Left renal pelvis (tissue), 4 donors: Measurements from ENCODE around the gene ZFYVE19. TPM values are rescaled to one million over a fixed set of nuclear protein-coding genes. Genes with fewer than 3 reads are reported as not detected.

Experiments
- DNase-seq, 4 donors: peaks; one replicate each; pipeline ENCODE4 v3.0.0-alpha.2; 2013; ENCODE audit warnings: low read depth in 4 of 4, low spot score in 3 of 4
- polyA plus RNA-seq, 4 donors: library from polyadenylated mRNA; unstranded; fragments of 120-200 nt; gene quantifications; one replicate each; pipeline ENCODE4 v1.2.1, GENCODE V29; 2013; ENCODE audit not compliant: insufficient read length in 4 of 4

The ZFYVE19 gene
- polyA plus RNA-seq, 4 donors, result 22.4 to 31.4 (median 26.6) TPM

- no peak for DNase-seq
Measured at GRCh38 chr15:40775007-40775406, 31.9 kb upstream of the ZFYVE19 start.

- no peak for DNase-seq
Measured at GRCh38 chr15:40775740-40776536, 31.0 kb upstream of the ZFYVE19 start.

- DNase-seq, result no peak
Measured at GRCh38 chr15:40776537-40777141, 30.2 kb upstream of the ZFYVE19 start.

GRCh38 chr15:40782609-40783227 is 24.2 kb upstream of the ZFYVE19 start:
- no peak for DNase-seq

GRCh38 chr15:40785164-40785563 is 21.7 kb upstream of the ZFYVE19 start:
- no peak for DNase-seq

- no peak for DNase-seq
Measured at GRCh38 chr15:40785814-40786213, 21.1 kb upstream of the ZFYVE19 start.

- peak in 2 of 4 donors; percentile 45 to 64 for DNase-seq
Measured at GRCh38 chr15:40787344-40787841, 19.5 kb upstream of the ZFYVE19 start.

GRCh38 chr15:40787991-40788390 is 18.9 kb upstream of the ZFYVE19 start:
- DNase-seq, result no peak

- no peak for DNase-seq
Measured at GRCh38 chr15:40789119-40789518, 17.8 kb upstream of the ZFYVE19 start.

- DNase-seq, result no peak
Measured at GRCh38 chr15:40789999-40790398, 16.9 kb upstream of the ZFYVE19 start.

- DNase-seq, result no peak
Measured at GRCh38 chr15:40790718-40791117, 16.2 kb upstream of the ZFYVE19 start.

- DNase-seq, result no peak
Measured at GRCh38 chr15:40792394-40792793, 14.5 kb upstream of the ZFYVE19 start.

GRCh38 chr15:40793216-40793989 is 13.5 kb upstream of the ZFYVE19 start:
- no peak for DNase-seq

GRCh38 chr15:40796041-40796440 is 10.8 kb upstream of the ZFYVE19 start:
- DNase-seq, result no peak

- no peak for DNase-seq
Measured at GRCh38 chr15:40796512-40796911, 10.4 kb upstream of the ZFYVE19 start.

- DNase-seq, result no peak
Measured at GRCh38 chr15:40799523-40799922, 7.4 kb upstream of the ZFYVE19 start.

- DNase-seq, result no peak
Measured at GRCh38 chr15:40803076-40803475, 3.8 kb upstream of the ZFYVE19 start.

GRCh38 chr15:40803688-40804087 is 3.2 kb upstream of the ZFYVE19 start:
- DNase-seq, result no peak

- no peak for DNase-seq
Measured at GRCh38 chr15:40806672-40807027, 239 bp upstream of the ZFYVE19 start.

- DNase-seq, result peak in 1 of 4 donors; percentile 36
Measured at GRCh38 chr15:40807888-40808461, 1.1 kb downstream of the ZFYVE19 start.
